Panc1 (cell line): Measurements from ENCODE around the gene SMG6. TPM values are rescaled to one million over a fixed set of nuclear protein-coding genes. Genes with fewer than 3 reads are reported as not detected.

ENCODE experiments used
- ATAC-seq: fragments of 200-7000 bp; cut with Tn5 transposase; 2 replicates; pipeline ENCODE4 v1.9.1; 2020; ENCODE audit warnings: mild to moderate bottlenecking, moderate library complexity
- BruUV-seq: library from RNA; stranded (reverse); fragments of 400-500 nt; replicated peaks from 2 replicates; lab custom pipeline; 2021; lab: Mats Ljungman, UMichigan
- CTCF ChIA-PET: fragments of 300-600 bp; sonication (Branson Sonifier 250); formaldehyde crosslinking; loops from one replicate; lab custom pipeline; 2022; ENCODE audit warnings: antibody characterized with exemption; lab: Charles Lee
- POLR2A ChIA-PET: fragments of 300-600 bp; sonication (Branson Sonifier 250); formaldehyde crosslinking; loops from one replicate; lab custom pipeline; 2022; ENCODE audit warnings: antibody characterized with exemption; lab: Charles Lee
- DNase-seq: peaks from one replicate; pipeline ENCODE4 v3.0.0-alpha.2; 2010; ENCODE audit warnings: low read depth, low spot score
- H3K27ac ChIP-seq: 2 replicates; pipeline ENCODE4 v1.5.1; 2011; ENCODE audit warnings: mild to moderate bottlenecking, low read length, inconsistent platforms
- H3K27me3 ChIP-seq: fragments of 200-500 bp; sonication (Bioruptor generic); 2 replicates; pipeline ENCODE4 v1.6.0; 2014; ENCODE audit warnings: low read length, inconsistent platforms; ENCODE audit not compliant: control insufficient read depth, insufficient read depth
- H3K36me3 ChIP-seq: fragments of 200-500 bp; sonication (Bioruptor generic); 2 replicates; pipeline ENCODE4 v1.5.1; 2014; ENCODE audit warnings: inconsistent platforms, mild to moderate bottlenecking, low read length, moderate library complexity; ENCODE audit not compliant: control insufficient read depth, insufficient read depth
- H3K4me1 ChIP-seq: 2 replicates; pipeline ENCODE4 v1.5.1; 2011; ENCODE audit warnings: inconsistent platforms, mild to moderate bottlenecking, low read length, moderate library complexity; ENCODE audit not compliant: control insufficient read depth, insufficient read depth
- H3K4me3 ChIP-seq, 2 experiments: 2 replicates each; pipeline ENCODE4 v1.5.1; 2011 to 2012; ENCODE audit warnings: low read depth in 2 of 2, low read length in 2 of 2, mild to moderate bottlenecking in 2 of 2, inconsistent platforms in 1 of 2, moderate library complexity in 1 of 2
- H3K9me3 ChIP-seq: fragments of 200-500 bp; sonication (Bioruptor generic); 2 replicates; pipeline ENCODE4 v1.5.1; 2014; ENCODE audit warnings: low read depth, mild to moderate bottlenecking, inconsistent platforms, low read length, moderate library complexity; ENCODE audit not compliant: control insufficient read depth, insufficient read depth
- CTCF ChIP-seq: fragments of 450-650 bp; IDR thresholded peaks from 2 replicates; pipeline ENCODE4 v1.5.1; 2017; ENCODE audit warnings: mild to moderate bottlenecking
- POLR2AphosphoS5 ChIP-seq: IDR thresholded peaks from 2 replicates; pipeline ENCODE4 v1.6.1; 2012; ENCODE audit warnings: mild to moderate bottlenecking, low read depth, low read length, moderate library complexity
- REST ChIP-seq, 2 experiments: IDR thresholded peaks; 2 replicates each; pipeline ENCODE4 v1.6.1; 2011 to 2012; ENCODE audit warnings: low read depth in 2 of 2, control low read depth in 1 of 2, low read length in 1 of 2, mild to moderate bottlenecking in 1 of 2, moderate library complexity in 1 of 2; ENCODE audit not compliant: insufficient read depth in 1 of 2
- SIN3A ChIP-seq: IDR thresholded peaks from 2 replicates; pipeline ENCODE4 v1.6.1; 2012; ENCODE audit warnings: low read depth, mild to moderate bottlenecking, low read length, moderate library complexity, borderline replicate concordance; ENCODE audit not compliant: insufficient read depth
- TCF7L2 ChIP-seq: IDR thresholded peaks from 2 replicates; pipeline ENCODE4 v1.6.1; 2011; ENCODE audit warnings: mild to moderate bottlenecking, low read depth, low read length, inconsistent platforms
- in situ Hi-C: cut with HindIII; loops from 2 replicates; pipeline ENCODE4 v1.10.0; 2016; ENCODE audit warnings: low sequenced_read_pairs, low pct_unique_long_range_greater_than_20kb
- intact Hi-C: fragments of 100-400 bp; cut with micrococcal nuclease; formaldehyde crosslinking; loops from one replicate; pipeline ENCODE4 v1.10.0; 2022; ENCODE audit not compliant: unreplicated experiment
- total RNA-seq: library from RNA; stranded (reverse); gene quantifications from one replicate; pipeline ENCODE4 v1.2.1, GENCODE V29; 2021; ENCODE audit not compliant: unreplicated experiment

SMG6 gene
- total RNA-seq, 1 experiment from 2014 or later = 17.8 TPM

- intact Hi-C loops (no loop called here), in situ Hi-C loops (no loop called here)
- Histone ChIP-seq H3K9me3 (no peaks in the 10 kb centered on the region), H3K27ac (no peak overlapping the region), H3K36me3 (peaks cover 2% of the 10 kb centered on the region), H3K4me1 (no peaks in the 10 kb centered on the region), H3K27me3 (no peaks in the 10 kb centered on the region), H3K4me3 (no peak overlapping the region)
- DNase-seq (no peak), ATAC-seq (no peak)
- BruUV-seq = no TSS peak
- TF ChIP-seq REST (IDR thresholded peaks at IDR 0.05; ENCODE audit: insufficient read depth in 1 of 2, low read depth in 2 of 2, low read length in 1 of 2) (no peak), CTCF (no peak), POLR2AphosphoS5 (no peak)
- CTCF ChIA-PET = interaction anchor here (0.6 kb wide), 1 partner anchor 45 kb away, joined by 3 read pairs; no protein-coding TSS in a partner anchor
- POLR2A ChIA-PET = no interaction called here
These were observed 8.0 kb downstream of the SMG6 start for GRCh38 chr17:2295575-2295974.

- BruUV-seq = no TSS peak
- ChIA-PET POLR2A (no interaction called here), CTCF (interaction anchor here (0.9 kb wide), 1 partner anchor 301 kb away, joined by 3 read pairs; no protein-coding TSS in a partner anchor)
- no peaks in the 10 kb centered on the region for H3K4me1 ChIP-seq
- in situ Hi-C loops (no loop called here), intact Hi-C loops (no loop called here)
- no peaks in the 10 kb centered on the region for H3K27me3 ChIP-seq
- H3K27ac ChIP-seq = no peak overlapping the region
- peaks cover 2% of the 10 kb centered on the region for H3K36me3 ChIP-seq
- no peak for TF ChIP-seq POLR2AphosphoS5
- no peak for TF ChIP-seq TCF7L2
- no peak for TF ChIP-seq SIN3A
- no peak for TF ChIP-seq CTCF
- no peak for TF ChIP-seq REST (IDR thresholded peaks at IDR 0.05; ENCODE audit: insufficient read depth in 1 of 2, low read depth in 2 of 2, low read length in 1 of 2)
- DNase-seq (no peak), ATAC-seq (no peak)
- H3K4me3 ChIP-seq = no peak overlapping the region
- no peaks in the 10 kb centered on the region for H3K9me3 ChIP-seq
These were observed 11.5 kb downstream of the SMG6 start for GRCh38 chr17:2292100-2292499.
